ENCODE results near the gene SHBG.

GRCh38 chr17:7644775-7645174 is 14.8 kb downstream of the SHBG start:
- TF ChIP-seq CTCF (IDR thresholded peaks at IDR 0.05; ENCODE audit: insufficient read depth, low read length) (no peak), POLR2AphosphoS5 (IDR thresholded peaks at IDR 0.05; ENCODE audit: low read depth) (no peak), REST (IDR thresholded peaks at IDR 0.05; ENCODE audit: insufficient replicate concordance, low read depth) (no peak), SPI1 (IDR thresholded peaks at IDR 0.05; ENCODE audit: borderline replicate concordance, low read depth) (no peak)
